Progenitor cell of endocrine pancreas (in vitro differentiated cells): ENCODE results near the gene SATB1. TPM values are rescaled to one million over a fixed set of nuclear protein-coding genes. Genes with fewer than 3 reads are reported as not detected.

Source experiments
- DNase-seq: peaks from one replicate; pipeline ENCODE4 v3.0.0; 2021; ENCODE audit warnings: low spot score; ENCODE audit not compliant: unreplicated experiment
- H3K27ac Mint-ChIP-seq: 2 replicates; pipeline ENCODE4 v1.8.0; 2021; ENCODE audit warnings: mild to moderate bottlenecking, moderate library complexity, mixed read lengths
- H3K27me3 Mint-ChIP-seq: 2 replicates; pipeline ENCODE4 v1.8.0; 2021; ENCODE audit warnings: mixed read lengths
- H3K36me3 Mint-ChIP-seq: 2 replicates; pipeline ENCODE4 v1.8.0; 2022; ENCODE audit warnings: mixed read lengths; ENCODE audit not compliant: insufficient read depth
- H3K4me1 Mint-ChIP-seq: 2 replicates; pipeline ENCODE4 v1.8.0; 2021; ENCODE audit warnings: low read depth, mixed read lengths
- H3K4me3 Mint-ChIP-seq: 2 replicates; pipeline ENCODE4 v1.8.0; 2021; ENCODE audit warnings: low read depth, mild to moderate bottlenecking, moderate library complexity, mixed read lengths
- H3K9me3 Mint-ChIP-seq: 2 replicates; pipeline ENCODE4 v1.8.0; 2021; ENCODE audit warnings: low read depth, mixed read lengths
- CTCF ChIP-seq: fragments of 200-600 bp; sonication (generic); IDR thresholded peaks from one replicate; pipeline ENCODE4 v1.5.0; 2021; ENCODE audit warnings: antibody characterized with exemption, mild to moderate bottlenecking; ENCODE audit not compliant: unreplicated experiment
- total RNA-seq: library from RNA; stranded (reverse); gene quantifications from 2 replicates; pipeline ENCODE4 v1.2.1, GENCODE V29; 2021

SATB1 gene
- total RNA-seq, 1 donor from 2014 or later: 65.6 TPM

- no peak overlapping the region for H3K27ac Mint-ChIP-seq
- no peaks in the 10 kb centered on the region for H3K27me3 Mint-ChIP-seq
- no peak for TF ChIP-seq CTCF
- no peak for DNase-seq
- H3K36me3 Mint-ChIP-seq: peaks cover 10% of the 10 kb centered on the region
- peaks cover 33% of the 10 kb centered on the region for H3K4me1 Mint-ChIP-seq
- no peak overlapping the region for H3K4me3 Mint-ChIP-seq
- no peaks in the 10 kb centered on the region for H3K9me3 Mint-ChIP-seq
Observed at GRCh38 chr3:18357747-18358146, 67.4 kb downstream of the SATB1 start.

GRCh38 chr3:18355832-18356231, 69.3 kb downstream of the SATB1 start:
- no peak for TF ChIP-seq CTCF
- no peak for DNase-seq
- Mint-ChIP-seq H3K36me3 (peaks cover 15% of the 10 kb centered on the region), H3K4me3 (no peak overlapping the region), H3K9me3 (no peaks in the 10 kb centered on the region), H3K27ac (peak overlapping the region; percentile 33), H3K27me3 (no peaks in the 10 kb centered on the region), H3K4me1 (peaks cover 42% of the 10 kb centered on the region)

GRCh38 chr3:18354701-18355100, 70.4 kb downstream of the SATB1 start:
- Mint-ChIP-seq H3K27me3 (no peaks in the 10 kb centered on the region), H3K4me1 (peaks cover 42% of the 10 kb centered on the region), H3K27ac (no peak overlapping the region), H3K36me3 (peaks cover 12% of the 10 kb centered on the region), H3K4me3 (no peak overlapping the region), H3K9me3 (no peaks in the 10 kb centered on the region)
- no peak for DNase-seq
- TF ChIP-seq CTCF: no peak

- no peak for DNase-seq
Observed at GRCh38 chr3:18351823-18352744, 73.1 kb downstream of the SATB1 start.

GRCh38 chr3:18351069-18351628, 74.0 kb downstream of the SATB1 start:
- H3K4me3 Mint-ChIP-seq: no peak overlapping the region
- no peaks in the 10 kb centered on the region for H3K27me3 Mint-ChIP-seq
- H3K9me3 Mint-ChIP-seq: no peaks in the 10 kb centered on the region
- DNase-seq: no peak
- peaks cover 19% of the 10 kb centered on the region for H3K36me3 Mint-ChIP-seq
- peak overlapping the region; percentile 34 for H3K27ac Mint-ChIP-seq
- TF ChIP-seq CTCF: no peak
- peaks cover 37% of the 10 kb centered on the region for H3K4me1 Mint-ChIP-seq

More at GRCh38 chr3:18351823-18352744, 73.1 kb downstream of the SATB1 start:
- Mint-ChIP-seq H3K36me3 (peaks cover 19% of the 10 kb centered on the region), H3K4me1 (peaks cover 42% of the 10 kb centered on the region), H3K27ac (peak overlapping the region; percentile 62), H3K9me3 (no peaks in the 10 kb centered on the region), H3K4me3 (no peak overlapping the region), H3K27me3 (no peaks in the 10 kb centered on the region)
- TF ChIP-seq CTCF: no peak
